Fibroblast of the aortic adventitia (primary cell): ENCODE data around the gene GSTA5. TPM values are rescaled to one million over a fixed set of nuclear protein-coding genes. Genes with fewer than 3 reads are reported as not detected.
"Not testable (repeated sequence)": the region's sequence is repeated elsewhere in the genome, so short reads cannot be mapped to it uniquely, and the experiment has no call there.

Source experiments
- DNase-seq: peaks from one replicate; pipeline ENCODE4 v3.0.0-alpha.2; 2010; ENCODE audit warnings: low read depth
- H3K4me3 ChIP-seq: 2 replicates; pipeline ENCODE4 v1.5.1; 2011; ENCODE audit warnings: low read depth, mild to moderate bottlenecking, control low read depth, low read length, moderate library complexity
- CTCF ChIP-seq: IDR thresholded peaks from 2 replicates; pipeline ENCODE4 v1.5.1; 2011; ENCODE audit warnings: mild to moderate bottlenecking, low read length, control low read depth, inconsistent platforms; ENCODE audit not compliant: insufficient read depth
- total RNA-seq: library from RNA; depleted of rRNA; stranded (reverse); fragments of >200 nt; gene quantifications from 2 replicates; pipeline ENCODE4 v1.2.3, GENCODE V29; 2012; ENCODE audit warnings: low replicate concordance

Gene GSTA5
- total RNA-seq, 1 donor = not detected

- no peak for DNase-seq
- TF ChIP-seq CTCF = no peak
These were observed 17.8 kb upstream of the GSTA5 start for GRCh38 chr6:52858416-52858815.

GRCh38 chr6:52856137-52856536, 15.5 kb upstream of the GSTA5 start:
- not testable (repeated sequence) for DNase-seq

More at GRCh38 chr6:52858416-52858815, 17.8 kb upstream of the GSTA5 start:
- no peak overlapping the region for H3K4me3 ChIP-seq

DNA sequence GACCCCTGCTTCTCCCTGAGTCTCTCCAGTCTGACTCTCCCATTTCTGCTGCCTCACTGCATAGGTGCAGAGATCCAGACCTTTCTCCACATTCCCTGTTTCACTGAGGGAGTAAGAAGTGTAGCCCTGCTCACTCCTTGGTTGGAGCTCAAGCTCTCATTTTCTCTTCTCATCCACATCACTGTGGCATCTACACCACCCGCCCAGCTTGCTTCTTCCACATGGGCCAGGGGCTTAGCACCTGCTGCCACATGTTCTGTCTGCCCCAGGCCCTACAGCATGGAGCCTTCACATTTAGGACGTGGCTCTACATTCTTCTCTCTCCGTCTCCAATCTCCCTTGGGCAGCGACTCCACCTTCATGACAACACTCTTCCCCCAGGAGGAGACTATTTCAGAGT, 8.5 kb upstream of the GSTA5 start:
- TF ChIP-seq CTCF = no peak
- no peak for DNase-seq
- no peak overlapping the region for H3K4me3 ChIP-seq

More at GRCh38 chr6:52856137-52856536, 15.5 kb upstream of the GSTA5 start:
- H3K4me3 ChIP-seq = not testable (repeated sequence)

DNA sequence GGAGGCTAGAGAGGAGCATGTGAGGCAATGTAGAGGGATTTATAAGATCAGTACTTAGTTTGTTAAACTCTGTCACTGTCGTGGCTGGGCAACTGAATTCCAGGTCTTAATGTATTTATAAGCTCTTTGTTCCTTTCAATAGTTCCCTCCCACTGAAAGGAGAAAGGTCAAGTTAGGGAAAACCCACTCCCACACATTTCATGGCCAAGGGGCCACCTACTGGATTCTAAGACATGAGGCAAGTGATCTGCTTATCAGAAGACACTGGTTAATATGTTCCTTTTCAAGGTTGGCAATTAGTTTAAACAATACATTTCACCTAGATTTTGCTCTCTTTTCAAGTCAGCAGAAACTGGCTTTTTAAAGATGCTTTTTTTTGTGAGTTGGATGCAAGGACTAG, 5.4 kb upstream of the GSTA5 start:
- DNase-seq = no peak
- no peak overlapping the region for H3K4me3 ChIP-seq
- no peak for TF ChIP-seq CTCF

GRCh38 chr6:52843605-52844004, 3.0 kb upstream of the GSTA5 start:
- no peak for TF ChIP-seq CTCF
- no peak for DNase-seq
- no peak overlapping the region for H3K4me3 ChIP-seq

- H3K4me3 ChIP-seq = no peak overlapping the region
- TF ChIP-seq CTCF = peak; percentile 72
- DNase-seq = peak; percentile 70
These were observed 1.2 kb downstream of the GSTA5 start for GRCh38 chr6:52839124-52840055.

DNA sequence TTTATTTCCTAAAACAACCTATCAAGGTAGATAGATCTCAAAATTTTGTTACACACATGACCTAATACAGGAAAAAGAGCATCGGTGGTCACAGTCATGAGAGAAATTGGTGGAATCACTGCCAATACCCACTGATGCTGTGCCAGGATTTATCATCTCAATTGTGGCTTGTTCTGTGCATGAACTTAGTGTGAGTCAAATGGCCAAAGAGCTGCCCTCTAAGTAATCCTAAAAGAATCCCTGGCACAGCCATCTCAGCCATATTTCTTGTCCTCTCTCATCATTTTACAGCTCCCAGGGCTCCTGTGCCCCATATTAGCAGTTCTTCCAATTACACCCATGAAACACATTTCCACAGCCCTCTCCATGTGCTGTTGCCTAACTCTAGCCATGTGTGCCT, 6.1 kb downstream of the GSTA5 start:
- TF ChIP-seq CTCF = no peak
- no peak overlapping the region for H3K4me3 ChIP-seq
- peak; percentile 51 for DNase-seq

DNA sequence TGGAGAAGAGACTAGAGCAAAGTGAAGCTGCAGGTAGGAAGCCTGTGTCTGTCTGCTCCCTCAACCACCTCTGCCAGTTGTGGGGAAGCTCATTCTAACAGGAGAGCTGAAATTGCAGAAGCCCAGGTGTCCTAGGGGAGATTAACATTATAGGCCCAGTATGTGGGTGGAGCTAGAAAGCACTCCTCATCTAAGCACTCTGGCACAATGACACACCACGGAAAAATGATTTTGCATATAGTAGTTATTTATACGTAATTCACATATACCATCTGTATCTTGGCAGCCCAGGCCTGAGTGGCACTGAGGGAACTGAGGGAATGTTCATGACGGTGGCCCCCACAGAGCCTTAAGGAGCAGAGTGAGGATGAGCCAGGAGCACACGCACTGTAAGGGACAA, 9.7 kb downstream of the GSTA5 start:
- H3K4me3 ChIP-seq, DNase-seq: not testable (repeated sequence)
